ENCODE measurements around the gene C3orf20.
A peak's percentile ranks its signal among the peaks of the same experiment; 100 is the strongest.
"Not testable (repeated sequence)": the region's sequence is repeated elsewhere in the genome, so short reads cannot be mapped to it uniquely, and the experiment has no call there.

The C3orf20 gene

GRCh38 chr3:14646589-14647413 is 28.1 kb upstream of the C3orf20 start:
- H3K4me3 ChIP-seq (ENCODE audit: low read depth, low read length) = no peak overlapping the region
- no peaks in the 10 kb centered on the region for H3K9me3 ChIP-seq (ENCODE audit: severe bottlenecking)
- H3K36me3 ChIP-seq = no peaks in the 10 kb centered on the region
- DNase-seq = no peak
- TF ChIP-seq CTCF (IDR thresholded peaks at IDR 0.05; ENCODE audit: low read depth, low read length) = peak; percentile 54
- H3K27me3 ChIP-seq (ENCODE audit: insufficient read depth, low read depth, severe bottlenecking) = no peaks in the 10 kb centered on the region
- H3K27ac ChIP-seq = no peak overlapping the region

GRCh38 chr3:14647976-14648955 is 26.7 kb upstream of the C3orf20 start:
- no peak overlapping the region for H3K4me3 ChIP-seq (ENCODE audit: low read depth, low read length)
- no peaks in the 10 kb centered on the region for H3K27me3 ChIP-seq (ENCODE audit: insufficient read depth, low read depth, severe bottlenecking)
- H3K9me3 ChIP-seq (ENCODE audit: severe bottlenecking) = no peaks in the 10 kb centered on the region
- H3K36me3 ChIP-seq = no peaks in the 10 kb centered on the region
- peak overlapping the region; percentile 58 for H3K27ac ChIP-seq
- peak; percentile 20 for DNase-seq
- no peak for TF ChIP-seq CTCF (IDR thresholded peaks at IDR 0.05; ENCODE audit: low read depth, low read length)

DNA sequence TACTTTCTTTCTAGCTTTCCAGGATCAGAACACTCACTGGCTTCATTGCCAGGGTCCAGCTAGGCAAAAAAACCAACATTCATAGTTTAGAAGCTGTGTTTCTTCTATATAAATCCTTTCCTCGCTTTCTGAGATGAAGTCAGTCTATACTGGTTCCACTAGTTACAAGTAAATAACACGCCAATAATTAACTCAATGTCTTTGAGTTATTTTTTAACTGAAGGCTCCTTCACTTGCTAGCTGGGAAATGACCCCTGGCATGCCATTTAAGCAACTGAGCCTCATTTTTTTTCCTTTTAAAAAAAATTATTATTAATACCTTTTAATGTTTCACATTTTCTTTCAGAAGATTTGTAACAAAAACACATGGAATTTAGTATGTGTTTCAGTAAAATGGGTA is 25.5 kb upstream of the C3orf20 start:
- H3K36me3 ChIP-seq = peaks cover 3% of the 10 kb centered on the region
- no peaks in the 10 kb centered on the region for H3K27me3 ChIP-seq (ENCODE audit: insufficient read depth, low read depth, severe bottlenecking)
- TF ChIP-seq CTCF (IDR thresholded peaks at IDR 0.05; ENCODE audit: low read depth, low read length) = no peak
- DNase-seq = no peak
- H3K4me3 ChIP-seq (ENCODE audit: low read depth, low read length) = no peak overlapping the region
- no peaks in the 10 kb centered on the region for H3K9me3 ChIP-seq (ENCODE audit: severe bottlenecking)
- no peak overlapping the region for H3K27ac ChIP-seq

DNA sequence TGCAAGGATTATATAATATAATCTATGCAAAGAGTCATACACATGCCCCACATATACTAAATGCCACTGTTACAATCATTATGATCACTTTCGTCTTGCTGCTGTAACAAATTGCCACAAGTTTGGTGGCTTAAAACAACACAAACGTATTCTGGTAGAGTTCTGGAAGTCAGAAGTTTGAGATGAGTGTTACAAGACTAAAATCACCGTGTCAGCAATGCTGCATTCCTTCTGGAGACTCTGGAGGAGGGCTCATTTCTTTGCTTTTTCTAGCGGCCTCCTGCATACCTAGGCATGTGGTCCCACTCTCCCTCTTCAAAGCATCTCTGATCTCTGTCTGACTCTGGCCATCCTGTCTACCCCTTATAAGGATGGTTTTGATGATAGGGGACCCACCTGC is 24.7 kb upstream of the C3orf20 start:
- H3K4me3 ChIP-seq (ENCODE audit: low read depth, low read length) = no peak overlapping the region
- TF ChIP-seq CTCF (IDR thresholded peaks at IDR 0.05; ENCODE audit: low read depth, low read length) = no peak
- no peak for DNase-seq
- no peaks in the 10 kb centered on the region for H3K27me3 ChIP-seq (ENCODE audit: insufficient read depth, low read depth, severe bottlenecking)
- H3K27ac ChIP-seq = no peak overlapping the region
- no peaks in the 10 kb centered on the region for H3K9me3 ChIP-seq (ENCODE audit: severe bottlenecking)
- peaks cover 9% of the 10 kb centered on the region for H3K36me3 ChIP-seq

GRCh38 chr3:14651440-14652251 is 23.3 kb upstream of the C3orf20 start, which contains the start of gene CCDC174:
TSS of gene CCDC174 (plus strand) at chr3:14651762. CDS start at chr3:14651837, 75 bp downstream.
- Histone ChIP-seq H3K36me3 (peaks cover 21% of the 10 kb centered on the region), H3K4me3 (ENCODE audit: low read depth, low read length) (peak within 1 kb of the TSS; percentile 99), H3K27me3 (ENCODE audit: insufficient read depth, low read depth, severe bottlenecking) (no peaks in the 10 kb centered on the region), H3K9me3 (ENCODE audit: severe bottlenecking) (no peaks in the 10 kb centered on the region), H3K27ac (peak within 1 kb of the TSS; percentile 84)
- DNase-seq = peak; percentile 95
- TF ChIP-seq CTCF (IDR thresholded peaks at IDR 0.05; ENCODE audit: low read depth, low read length) = no peak

DNA sequence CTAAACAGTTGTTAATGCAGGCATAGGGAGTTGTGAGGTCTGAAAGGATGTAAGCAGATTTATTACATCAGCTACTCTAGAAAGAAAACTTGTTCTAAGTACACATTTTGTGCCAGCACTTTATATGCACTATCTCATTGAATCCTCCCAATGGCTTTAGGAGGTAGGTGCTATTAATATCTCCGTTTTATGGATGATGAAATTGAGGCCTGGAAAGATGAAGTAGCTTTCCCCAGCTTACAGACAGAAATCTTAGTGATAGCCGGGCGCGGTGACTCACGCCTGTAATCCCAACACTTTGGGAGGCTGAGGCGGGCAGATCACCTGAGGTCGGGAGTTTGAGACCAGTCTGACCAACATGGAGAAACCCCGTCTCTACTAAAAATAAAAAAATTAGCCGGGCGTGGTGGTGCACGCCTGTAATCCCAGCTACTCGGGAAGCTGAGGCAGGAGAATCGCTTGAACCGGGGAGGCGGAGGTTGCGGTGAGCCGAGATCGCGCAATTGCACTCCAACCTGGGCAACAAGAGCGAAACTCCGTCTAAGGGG is 22.5 kb upstream of the C3orf20 start:
- H3K9me3 ChIP-seq (ENCODE audit: severe bottlenecking); DNase-seq; H3K27ac ChIP-seq; H3K27me3 ChIP-seq (ENCODE audit: insufficient read depth, low read depth, severe bottlenecking): not testable (repeated sequence)
- Histone ChIP-seq H3K4me3 (ENCODE audit: low read depth, low read length) (peak overlapping the region; percentile 99), H3K36me3 (peaks cover 26% of the 10 kb centered on the region)
